Hepatocyte (in vitro differentiated cells): ENCODE results near the gene XPO4.

Experiments
- CTCF ChIP-seq: fragments of 200-600 bp; sonication (generic); IDR thresholded peaks from 2 replicates; pipeline ENCODE4 v1.5.1; 2016; ENCODE audit warnings: antibody characterized with exemption, mild to moderate bottlenecking; ENCODE audit not compliant: poor library complexity
- EZH2 ChIP-seq: fragments of 200-600 bp; sonication (generic); IDR thresholded peaks from 2 replicates; pipeline ENCODE4 v1.6.1; 2016; ENCODE audit warnings: antibody characterized with exemption, mild to moderate bottlenecking, borderline replicate concordance
- EZH2phosphoT487 ChIP-seq: fragments of 200-600 bp; sonication (generic); IDR thresholded peaks from one replicate; pipeline ENCODE4 v1.6.1; 2018; ENCODE audit warnings: antibody characterized with exemption, mild to moderate bottlenecking, low read depth, moderate library complexity; ENCODE audit not compliant: unreplicated experiment, severe bottlenecking

GRCh38 chr13:20882206-20882605, 20.3 kb downstream of the XPO4 start:
- TF ChIP-seq CTCF, result no peak
- no peak for TF ChIP-seq EZH2
- TF ChIP-seq EZH2phosphoT487, result no peak
